ENCODE measurements around the gene STPG1.

DNA sequence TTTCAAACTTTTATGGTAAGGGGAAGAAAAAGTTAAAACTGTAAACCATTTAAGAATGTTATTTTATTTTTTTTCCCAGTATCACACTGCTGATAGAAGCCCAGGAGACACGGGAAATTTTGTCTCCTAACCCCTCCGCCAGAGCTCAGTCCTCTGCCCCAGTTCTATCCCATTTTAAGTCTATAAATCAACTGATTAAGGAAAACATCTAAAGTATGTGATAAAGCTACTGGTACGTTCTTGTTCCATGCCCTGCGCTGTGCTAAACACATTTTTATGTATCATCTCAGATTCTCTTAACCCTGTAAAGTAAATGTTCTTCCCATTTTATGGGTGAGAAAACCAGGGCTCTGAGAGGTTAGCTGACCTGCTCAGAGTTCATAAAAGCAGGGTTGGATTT, 36.7 kb upstream of the STPG1 start:
- TF ChIP-seq POLR2AphosphoS5 (IDR thresholded peaks at IDR 0.05) (no peak), POLR2A (IDR thresholded peaks at IDR 0.05) (no peak)
- TF ChIP-seq, protein P1, sequence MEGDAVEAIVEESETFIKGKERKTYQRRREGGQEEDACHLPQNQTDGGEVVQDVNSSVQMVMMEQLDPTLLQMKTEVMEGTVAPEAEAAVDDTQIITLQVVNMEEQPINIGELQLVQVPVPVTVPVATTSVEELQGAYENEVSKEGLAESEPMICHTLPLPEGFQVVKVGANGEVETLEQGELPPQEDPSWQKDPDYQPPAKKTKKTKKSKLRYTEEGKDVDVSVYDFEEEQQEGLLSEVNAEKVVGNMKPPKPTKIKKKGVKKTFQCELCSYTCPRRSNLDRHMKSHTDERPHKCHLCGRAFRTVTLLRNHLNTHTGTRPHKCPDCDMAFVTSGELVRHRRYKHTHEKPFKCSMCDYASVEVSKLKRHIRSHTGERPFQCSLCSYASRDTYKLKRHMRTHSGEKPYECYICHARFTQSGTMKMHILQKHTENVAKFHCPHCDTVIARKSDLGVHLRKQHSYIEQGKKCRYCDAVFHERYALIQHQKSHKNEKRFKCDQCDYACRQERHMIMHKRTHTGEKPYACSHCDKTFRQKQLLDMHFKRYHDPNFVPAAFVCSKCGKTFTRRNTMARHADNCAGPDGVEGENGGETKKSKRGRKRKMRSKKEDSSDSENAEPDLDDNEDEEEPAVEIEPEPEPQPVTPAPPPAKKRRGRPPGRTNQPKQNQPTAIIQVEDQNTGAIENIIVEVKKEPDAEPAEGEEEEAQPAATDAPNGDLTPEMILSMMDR (IDR thresholded peaks at IDR 0.05): no peak
